22Rv1 (cell line): ENCODE measurements around the gene DRP2.

ENCODE experiments used
- CTCF ChIP-seq: fragments of 450-650 bp; IDR thresholded peaks from 2 replicates; pipeline ENCODE4 v1.5.1; 2017; ENCODE audit warnings: mild to moderate bottlenecking
- ZFX ChIP-seq: fragments of 450-650 bp; IDR thresholded peaks from 2 replicates; pipeline ENCODE4 v1.6.1; 2017; ENCODE audit warnings: antibody characterized with exemption, borderline replicate concordance

GRCh38 chrX:101231080-101231479 is 11.5 kb downstream of the DRP2 start:
- no peak for TF ChIP-seq CTCF
- TF ChIP-seq ZFX = no peak
